HS-27A (cell line): ENCODE measurements around the gene RCOR2.
"Not testable (repeated sequence)": the region's sequence is repeated elsewhere in the genome, so short reads cannot be mapped to it uniquely, and the experiment has no call there.

ENCODE experiments used
- DNase-seq: peaks from one replicate; pipeline ENCODE4 v3.0.0-alpha.2; 2012; ENCODE audit warnings: low read depth, missing footprints

RCOR2 gene

DNA sequence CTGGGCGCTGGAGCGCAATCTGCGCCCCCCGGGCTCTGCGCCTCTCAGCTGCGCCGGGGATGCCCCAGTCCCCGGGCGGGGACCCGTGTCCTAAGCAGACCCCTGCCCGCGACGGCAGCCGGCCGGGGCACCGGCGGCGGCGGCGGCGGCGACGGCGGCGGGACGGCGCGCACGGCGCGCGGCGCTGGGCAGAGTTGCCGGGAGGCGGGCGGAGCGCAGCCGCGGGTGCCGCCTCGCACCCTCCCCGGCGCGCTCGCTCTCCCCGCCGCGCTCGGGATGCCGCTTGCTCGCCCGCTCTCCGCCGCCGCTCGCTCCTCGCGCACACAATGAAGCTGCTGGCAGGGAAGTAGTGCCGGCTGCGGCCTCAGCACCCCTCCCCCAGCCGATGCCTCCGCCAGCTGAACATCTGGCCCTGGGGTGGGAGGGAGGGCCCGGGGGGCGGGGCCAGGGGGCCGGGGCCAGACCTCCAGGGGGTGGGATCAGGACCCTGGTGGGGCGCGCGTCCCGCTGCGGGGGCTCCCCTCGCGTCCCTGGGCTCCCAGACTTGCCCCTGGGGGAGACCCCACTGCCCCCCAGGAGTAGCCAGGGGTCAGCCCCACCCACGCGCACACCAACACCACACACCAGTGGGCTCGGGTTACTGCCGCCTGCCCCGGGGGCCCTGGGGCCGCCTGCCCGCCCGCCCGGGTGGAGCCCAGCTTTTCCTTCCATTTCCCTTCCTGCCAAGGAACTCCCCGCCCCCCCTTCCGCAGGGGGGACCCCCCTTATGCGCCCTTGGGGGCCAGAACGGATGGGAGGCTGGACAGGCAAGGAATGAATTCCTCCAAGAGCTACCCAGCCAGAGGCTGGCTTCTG lies at the start of gene RCOR2:
RCOR2 (minus strand) TSS at position 328 of the 855 bp plus-strand sequence. CDS start 708 bp downstream, outside the sequence.
- no peak for DNase-seq

DNA sequence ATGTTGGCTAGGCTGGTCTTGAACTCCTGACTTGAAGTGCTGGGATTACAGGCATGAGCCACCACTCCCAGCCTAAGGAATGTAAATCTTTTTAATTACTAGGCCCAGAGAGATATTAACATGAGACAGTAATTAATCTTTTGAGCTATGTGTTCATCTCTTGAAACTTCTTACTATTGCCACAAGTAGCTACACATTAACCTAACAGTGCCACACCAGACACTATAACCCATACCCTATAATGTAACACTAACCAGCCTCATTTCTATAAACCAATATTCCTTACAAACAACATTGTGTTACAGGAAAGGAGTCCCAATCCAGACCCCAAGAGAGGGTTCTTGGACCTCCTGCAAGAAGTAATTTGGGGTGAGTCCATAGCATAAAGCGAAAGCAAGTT lies 49.5 kb upstream of the RCOR2 start:
- DNase-seq: no peak

DNA sequence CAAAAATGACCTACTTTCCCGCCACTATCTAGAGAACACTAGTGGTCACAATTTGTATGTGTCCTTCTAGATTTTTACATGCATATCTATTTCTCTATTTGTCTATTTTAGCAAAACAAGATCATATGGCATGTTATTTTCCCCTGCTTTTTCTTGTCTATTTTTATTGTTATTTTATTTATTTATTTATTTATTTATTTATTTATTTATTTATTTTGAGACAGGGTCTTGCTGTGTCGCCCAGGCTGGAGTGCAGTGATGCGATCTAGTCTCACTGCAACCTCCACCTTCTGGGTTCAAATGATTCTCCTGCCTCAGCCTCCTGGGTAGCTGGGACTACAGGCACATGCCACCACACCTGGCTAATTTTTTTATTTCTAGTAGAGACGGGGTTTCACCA lies 46.9 kb upstream of the RCOR2 start:
- not testable (repeated sequence) for DNase-seq

DNA sequence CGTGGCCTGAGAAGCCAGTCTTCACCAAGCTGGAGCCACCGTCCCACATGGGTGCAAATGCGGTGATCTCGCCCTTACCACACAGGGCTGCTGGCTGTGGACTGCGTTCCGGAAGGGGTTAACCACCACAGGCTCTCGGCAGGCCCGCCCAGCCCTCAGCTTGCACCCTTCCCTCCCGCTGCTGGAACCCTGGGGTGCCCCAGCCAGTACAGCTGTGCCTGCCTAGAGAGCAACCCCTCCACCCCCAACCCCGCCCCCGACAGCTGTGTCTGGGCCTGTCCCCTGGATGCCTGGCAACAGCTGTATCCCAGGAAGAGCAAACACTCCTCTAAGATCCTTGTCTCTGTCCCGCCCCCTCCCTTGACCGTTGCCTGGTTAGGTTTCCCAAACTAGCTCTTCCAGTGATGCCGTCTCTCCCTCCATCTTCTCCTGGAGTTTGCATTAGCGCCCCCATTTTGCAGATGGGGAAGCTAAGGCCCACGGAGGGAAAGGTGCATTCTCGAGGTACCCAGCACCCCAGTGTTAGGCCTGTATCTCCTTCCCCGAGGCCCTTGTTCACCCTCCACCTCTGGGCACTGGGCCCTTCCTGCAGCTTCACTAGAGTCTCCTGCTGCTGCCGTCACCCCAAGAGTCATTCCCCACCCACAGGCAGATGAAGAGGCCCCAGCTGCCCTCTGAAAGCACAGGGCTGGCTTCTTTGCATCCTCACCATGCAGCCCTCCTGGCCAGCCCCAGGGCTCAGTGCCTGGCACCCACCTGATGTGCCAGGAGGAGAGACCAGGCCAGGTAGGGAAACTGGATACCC lies 44.8 kb upstream of the RCOR2 start:
- DNase-seq: no peak

DNA sequence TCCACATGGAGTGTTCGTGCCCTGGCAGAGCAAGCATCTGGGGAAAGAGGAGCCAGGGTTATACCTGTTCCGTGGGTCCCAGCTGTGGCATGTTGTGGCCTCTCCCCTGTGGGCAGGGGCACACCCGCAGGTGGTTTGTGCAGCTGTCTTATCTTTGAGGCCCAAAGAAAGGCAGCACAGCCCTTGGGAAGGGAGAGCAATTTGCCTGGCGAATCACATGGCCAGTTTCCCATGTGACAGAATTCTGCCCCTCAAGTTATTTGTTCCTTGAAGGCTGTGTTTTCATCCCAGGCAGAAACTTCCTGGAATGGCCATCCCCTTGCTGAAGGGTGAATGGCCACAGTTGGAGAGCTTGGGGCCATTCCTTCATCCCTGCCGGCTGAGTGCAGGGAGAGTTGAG lies 41.0 kb upstream of the RCOR2 start:
- DNase-seq: no peak

DNA sequence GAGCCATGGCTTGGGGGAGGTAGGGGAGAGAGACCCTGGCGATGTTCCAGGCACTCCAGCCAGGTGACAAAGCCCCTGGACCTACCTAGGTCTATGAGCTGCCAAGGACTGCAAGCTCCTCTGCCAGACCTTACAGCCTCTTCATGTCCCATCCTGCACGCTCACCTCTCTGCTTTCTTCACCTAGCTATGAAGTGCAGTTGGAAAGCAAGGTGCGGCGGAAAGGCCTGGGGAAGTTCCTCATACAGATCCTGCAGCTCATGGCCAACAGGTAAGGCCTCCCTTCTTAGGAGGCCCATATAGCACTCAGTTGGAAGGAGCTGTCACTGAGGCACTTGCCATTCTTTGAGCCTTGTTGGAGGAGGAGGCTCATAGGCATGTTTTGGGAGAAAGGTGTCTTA lies 35.6 kb upstream of the RCOR2 start:
- no peak for DNase-seq

DNA sequence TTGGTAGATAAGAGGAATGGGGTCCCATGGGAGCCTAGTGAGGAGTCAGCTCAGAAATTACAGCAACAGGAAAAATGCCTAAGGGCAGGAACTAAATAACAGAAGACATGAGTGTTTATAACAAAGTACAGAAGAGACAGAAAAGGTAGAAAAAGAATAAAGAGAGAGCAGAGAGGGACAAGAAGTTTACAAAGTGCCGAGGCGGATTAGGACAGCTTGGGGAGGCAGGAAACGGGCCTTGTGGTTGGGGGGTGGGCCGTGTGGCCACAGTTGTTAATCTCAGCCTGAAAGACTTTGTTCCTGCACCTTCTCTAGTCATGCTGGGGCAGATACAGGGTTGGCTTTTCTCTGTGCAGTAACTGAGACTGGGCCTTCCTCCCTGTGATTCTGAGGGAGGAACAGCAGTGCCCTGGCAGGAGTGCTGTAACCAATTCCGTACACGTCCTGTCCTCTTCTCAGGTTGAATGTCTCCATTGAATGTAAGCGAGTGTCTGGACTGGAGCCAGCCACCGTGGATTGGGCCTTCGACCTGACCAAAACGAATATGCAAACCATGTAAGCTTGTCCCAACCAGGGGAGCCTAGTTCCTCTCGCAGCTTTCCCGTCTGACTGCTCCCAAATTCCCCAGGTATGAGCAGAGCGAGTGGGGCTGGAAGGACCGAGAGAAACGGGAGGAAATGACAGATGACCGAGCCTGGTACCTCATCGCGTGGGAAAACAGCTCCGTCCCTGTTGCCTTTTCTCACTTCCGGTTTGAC lies 35.0 kb upstream of the RCOR2 start:
- DNase-seq: no peak

DNA sequence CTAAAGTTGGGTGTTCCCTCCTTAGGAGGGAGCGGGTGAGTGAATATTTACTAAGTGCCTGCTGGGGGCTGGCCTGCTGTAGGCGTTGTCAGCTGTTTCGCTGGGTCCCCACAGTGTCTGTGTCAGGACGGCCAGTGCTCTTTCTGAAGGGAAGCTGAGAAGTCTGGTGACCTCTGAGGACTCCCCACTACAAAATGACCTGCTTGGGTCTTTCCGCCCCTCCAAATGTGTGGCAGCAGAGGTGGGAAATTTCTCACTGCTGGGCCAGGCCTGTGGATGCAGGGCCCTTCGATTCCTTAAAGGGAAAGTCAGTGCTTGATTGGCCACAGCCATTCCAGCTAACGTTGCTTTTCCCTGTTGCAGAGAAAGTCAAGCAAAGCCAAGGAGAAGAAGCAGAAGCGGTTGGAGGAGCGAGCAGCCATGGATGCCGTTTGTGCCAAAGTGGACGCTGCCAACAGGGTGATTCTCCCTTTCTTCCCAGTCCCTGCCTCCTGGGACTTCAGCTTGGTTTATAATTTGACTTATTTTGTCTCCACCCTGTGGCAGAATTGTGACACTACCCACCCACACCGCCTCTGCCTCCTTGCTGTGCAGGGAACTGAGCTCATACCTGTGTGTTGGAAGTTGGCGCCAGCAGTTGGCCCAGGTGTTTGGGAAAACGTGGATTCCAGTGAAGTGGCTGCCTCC lies 28.7 kb upstream of the RCOR2 start:
- peak; percentile 22 for DNase-seq

DNA sequence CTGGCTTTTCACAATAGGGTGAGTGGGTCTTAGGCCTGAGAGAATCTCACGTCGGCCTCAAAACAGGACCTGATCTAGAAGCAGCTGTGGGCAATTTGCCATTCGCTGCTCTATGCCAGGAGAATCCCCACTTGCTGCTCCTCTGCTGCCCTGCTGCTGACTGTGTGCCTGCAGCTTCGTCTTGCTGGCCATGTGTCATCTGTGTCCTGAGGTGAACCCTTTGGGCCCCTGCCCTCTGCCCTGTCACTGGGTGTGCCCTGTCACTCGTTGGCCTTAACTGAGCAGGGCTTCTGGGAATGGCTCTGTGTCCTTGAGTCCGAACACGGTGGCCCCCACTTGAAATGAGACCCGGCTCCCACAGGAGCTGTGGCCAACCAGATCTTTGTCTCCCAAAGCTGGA lies 28.0 kb upstream of the RCOR2 start:
- no peak for DNase-seq

DNA sequence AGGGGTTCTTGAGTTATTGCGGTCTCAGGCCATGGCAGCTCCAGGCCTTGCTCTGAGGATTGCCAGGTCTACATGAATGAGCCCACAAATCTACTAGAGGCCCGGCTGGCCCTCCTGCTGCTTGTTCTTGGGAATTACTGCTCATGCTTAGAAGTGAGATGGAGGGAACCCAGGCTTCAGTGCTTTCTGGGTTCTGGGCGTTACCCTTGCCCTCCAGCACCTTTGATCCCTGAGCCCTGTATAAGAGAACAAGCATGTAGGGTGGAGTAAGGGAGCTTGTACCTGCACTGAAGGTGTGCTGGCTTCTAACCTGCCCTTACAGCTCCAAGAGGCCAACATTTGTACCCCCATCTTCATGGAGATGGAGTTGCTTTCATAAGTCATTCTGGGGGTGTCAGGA lies 25.8 kb upstream of the RCOR2 start:
- no peak for DNase-seq

DNA sequence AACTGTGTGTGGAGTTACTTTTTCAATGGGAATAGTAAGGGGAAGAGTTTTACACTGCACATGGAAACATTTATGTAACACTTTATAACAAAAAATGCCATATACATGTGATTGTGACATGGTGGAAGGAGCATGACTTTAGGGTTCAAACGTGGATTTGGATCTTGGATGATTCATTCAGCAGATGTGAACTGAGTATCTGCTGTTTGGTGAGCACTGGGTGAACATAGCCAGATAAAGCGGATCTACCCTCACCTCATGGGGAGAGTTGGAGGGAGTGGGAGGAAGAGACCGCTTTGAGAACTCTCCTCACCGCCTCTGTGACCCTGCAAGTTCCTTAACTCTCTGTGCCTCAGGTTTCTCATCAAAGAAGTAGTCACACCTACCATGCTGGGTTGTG lies 24.9 kb upstream of the RCOR2 start:
- no peak for DNase-seq

DNA sequence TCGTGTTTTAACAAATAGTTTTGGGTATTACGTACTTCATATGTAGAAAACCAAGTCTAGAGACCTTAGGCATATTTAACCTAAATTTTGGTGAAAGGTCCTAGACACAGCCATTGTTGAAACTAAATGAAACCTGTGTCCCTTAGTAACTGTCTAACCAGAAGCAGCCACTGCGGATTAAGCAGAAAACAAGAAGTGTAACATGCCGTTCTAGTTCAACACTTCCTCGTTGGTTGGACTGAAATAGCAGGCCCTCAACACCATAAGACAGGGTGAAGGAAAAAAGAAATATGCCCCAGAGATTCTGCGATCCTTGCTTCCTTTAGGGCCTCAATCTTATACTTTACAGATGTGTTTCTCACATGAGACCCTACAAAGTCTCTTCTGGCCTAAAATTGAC lies 23.8 kb upstream of the RCOR2 start:
- no peak for DNase-seq

DNA sequence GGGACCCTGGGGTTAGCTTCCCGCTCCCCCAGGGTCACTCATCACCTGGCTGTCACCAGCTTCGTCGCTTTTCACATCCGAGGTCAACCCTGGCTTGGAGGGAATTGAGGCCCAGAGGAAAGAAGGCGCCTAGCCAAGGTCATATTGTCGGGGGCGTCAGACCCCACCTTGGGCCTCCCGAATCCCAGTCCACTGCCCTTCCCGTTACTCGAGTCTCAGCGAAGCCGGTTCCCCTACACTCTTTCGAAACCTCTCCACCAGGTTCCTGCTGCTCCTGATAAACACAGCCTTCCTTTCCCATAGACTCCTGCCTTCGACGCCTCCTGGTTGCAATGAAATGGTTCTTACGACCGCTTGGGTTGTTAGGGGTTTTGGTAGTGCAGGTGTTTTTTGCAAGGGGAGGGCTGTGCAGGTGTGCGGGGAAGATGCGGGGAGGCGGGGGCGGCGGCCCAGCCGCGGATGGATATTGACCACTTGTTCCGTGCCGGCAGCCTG lies 22.5 kb upstream of the RCOR2 start:
- no peak for DNase-seq

DNA sequence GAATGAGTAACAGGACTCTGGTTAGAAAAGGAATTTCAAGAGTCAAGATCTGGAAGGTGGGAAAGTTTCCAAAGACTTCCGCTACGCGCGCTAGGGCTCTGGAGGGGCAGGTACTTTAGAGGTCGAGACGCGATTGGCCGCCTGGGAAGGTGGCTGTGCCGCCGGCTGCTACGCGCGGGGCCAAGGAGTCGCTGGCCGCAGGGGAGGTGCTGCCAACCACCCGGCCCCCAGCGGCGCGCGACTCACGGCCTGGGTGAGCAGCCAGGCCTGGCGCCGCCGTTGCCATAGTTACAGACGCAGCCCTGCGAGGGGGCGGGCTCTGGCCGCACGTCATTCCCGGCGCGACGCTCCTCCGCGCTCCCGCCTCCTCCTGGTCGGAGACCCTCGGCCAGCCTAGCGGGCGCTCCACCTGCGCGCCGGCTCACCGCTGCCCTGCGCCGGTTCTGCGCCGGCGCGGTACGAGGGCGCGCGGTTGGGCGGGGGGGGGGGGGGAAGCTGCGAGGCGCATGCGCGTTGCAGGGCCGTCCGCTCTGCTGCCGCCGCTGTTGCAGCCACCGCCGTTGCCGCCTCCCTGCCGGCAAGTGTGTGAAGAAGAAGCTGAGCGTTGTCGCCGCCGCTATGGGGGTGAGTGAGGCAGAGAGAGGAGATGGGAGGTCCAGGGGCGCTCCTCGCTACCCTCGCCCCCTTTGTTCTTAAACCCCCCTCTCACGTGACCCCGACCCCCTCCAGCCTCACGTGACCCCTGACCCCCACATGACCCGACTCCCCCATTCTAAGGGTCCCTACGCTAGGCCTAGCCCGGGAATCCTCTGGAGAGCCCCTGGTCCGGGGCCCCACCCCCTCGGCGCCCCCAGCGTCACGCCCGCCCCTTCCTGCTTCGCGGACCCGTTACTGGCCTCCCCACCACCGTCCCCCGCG lies 21.8 kb upstream of the RCOR2 start, which contains the start of gene NAA40:
NAA40 (plus strand) TSS at position 524 of the 918 bp plus-strand sequence; CDS start at position 619, 95 bp downstream.
- peak; percentile 86 for DNase-seq

DNA sequence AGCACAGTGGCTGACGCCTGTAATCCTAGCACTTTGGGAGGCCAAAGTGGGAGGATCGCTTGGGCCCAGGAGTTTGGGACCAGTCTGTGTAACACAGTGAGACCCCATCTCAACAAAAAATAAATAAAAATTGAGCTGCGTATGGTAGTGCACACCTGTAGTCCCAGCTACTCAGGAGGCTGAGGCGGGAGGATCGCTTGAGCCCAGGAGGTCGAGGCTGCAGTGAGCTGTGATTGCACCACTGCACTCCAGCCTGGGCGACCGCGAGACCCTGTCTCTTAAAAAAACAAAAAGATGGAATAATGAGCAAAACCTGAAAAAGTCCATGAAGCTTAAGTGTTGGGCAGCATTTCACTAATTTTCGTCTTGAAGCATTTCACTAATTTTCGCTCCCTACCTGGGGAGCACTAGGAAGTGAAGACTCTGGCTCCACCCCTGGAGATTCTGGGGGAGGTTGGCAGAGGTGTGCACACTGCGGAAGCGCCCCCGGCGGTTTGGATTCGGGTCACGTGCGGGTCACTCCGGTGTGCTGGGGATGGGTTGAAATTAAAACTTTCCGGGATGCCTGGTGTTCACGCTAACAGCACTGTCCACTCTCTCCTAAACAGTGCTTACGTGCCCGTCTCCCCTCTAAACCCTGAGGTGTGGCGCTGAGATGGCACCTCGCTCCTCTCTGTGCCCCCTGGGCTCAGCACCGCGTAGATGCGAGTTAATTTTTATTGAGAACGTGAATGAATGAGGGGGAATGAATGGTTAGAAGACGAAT lies 20.9 kb upstream of the RCOR2 start:
- DNase-seq: no peak

DNA sequence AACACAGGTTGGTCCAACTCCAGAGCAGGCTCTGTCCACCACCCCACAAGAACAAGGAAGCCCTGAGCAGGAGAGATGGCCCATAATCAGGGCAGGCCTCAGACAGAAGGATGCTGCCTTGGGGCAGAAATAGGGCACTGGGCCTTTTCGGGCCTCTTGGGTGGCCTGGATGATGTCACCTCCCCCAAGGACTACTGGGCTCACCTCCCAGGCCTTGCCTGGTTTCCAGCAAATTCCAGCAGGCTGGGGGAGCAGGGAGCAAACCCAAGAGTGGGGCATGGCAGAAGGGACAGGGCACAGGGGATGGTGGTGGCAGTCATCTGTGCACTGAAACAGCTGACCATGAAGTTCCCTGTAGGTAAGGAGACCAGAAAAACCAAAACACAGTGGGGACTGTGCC lies 16.5 kb upstream of the RCOR2 start:
- DNase-seq: no peak

DNA sequence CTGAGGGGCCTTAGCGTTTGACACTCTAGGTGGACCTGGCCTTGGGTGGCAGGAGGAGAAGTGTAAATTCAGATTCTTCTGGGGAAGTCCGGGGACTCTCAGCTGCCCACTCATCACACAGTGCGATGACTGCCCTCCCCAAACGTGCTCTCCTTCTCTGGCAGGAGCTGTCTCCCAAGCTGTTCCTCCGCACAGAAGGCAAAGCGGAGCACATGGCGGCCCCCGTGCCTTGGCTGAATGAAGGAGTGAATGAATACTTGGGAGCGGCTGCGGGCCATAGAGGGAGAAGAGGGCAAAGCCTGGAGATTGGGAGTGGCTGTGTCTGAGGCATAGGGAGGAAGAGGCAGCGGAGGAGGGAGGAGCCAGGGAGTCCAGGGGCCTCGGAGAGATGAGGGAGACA lies 14.9 kb upstream of the RCOR2 start:
- DNase-seq: no peak

DNA sequence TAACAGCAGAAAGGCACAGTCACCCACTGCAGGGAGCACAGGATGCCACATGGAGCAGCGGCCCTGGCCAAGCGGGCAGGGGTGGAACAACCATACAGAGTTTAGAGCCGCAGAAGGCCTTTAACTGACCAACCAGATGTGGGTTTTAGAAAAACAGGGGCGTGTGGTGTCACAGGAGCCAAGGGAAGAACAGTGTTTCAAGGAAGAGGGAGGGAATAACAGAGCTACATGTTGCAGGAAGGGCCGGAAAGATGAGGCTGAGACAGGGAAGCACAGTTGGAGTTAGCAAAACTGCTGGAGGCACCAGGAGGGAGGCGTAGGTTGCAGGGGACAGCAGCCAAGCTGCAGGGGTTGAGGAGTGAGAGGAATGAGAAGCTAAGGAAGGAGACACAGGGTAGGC lies 14.1 kb upstream of the RCOR2 start:
- DNase-seq: no peak

DNA sequence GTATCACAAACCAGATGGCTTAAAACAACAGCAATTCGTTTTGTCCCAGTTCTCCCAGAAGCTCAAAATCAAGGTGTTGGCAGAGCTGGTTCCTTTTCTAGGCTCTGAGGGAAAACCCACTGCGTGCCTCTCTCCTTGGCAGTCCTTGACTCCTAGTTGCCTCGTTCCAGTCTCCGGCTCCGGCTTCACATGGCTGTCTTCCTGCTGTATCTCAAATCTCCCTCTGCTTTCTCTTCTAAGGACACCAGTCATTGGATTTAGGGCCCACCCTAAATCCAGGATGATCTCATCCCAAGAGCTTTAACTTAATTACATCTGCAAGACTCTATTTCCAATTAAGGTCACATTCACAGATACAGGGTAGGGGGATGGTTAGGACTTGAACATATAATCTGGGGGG lies 12.7 kb upstream of the RCOR2 start:
- DNase-seq: no peak

DNA sequence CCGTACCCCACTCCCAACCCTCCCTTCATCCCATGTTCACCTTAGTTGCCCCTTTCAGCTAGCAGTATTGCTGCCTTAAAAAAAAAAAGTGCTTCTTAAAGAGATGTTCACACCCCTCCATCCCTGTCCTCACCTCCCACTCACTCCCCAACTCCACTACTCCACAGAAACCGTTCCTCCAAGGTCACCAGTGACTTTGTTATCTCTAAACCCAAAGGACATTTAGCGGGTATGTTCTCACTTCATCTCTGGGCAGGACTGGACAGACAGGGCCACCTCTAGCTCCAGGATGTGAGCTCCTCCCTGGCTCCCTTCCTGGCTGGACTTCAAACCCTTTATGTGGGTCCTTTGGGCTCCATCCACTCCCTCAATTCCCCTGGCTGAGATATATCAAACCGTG lies 6.4 kb upstream of the RCOR2 start:
- DNase-seq: no peak
